C4-2B (cell line): ENCODE data around the gene C14orf132.

Experiments used
- H3K27ac ChIP-seq: fragments of 450-650 bp; 2 replicates; pipeline ENCODE4 v1.5.1; 2017
- CTCF ChIP-seq: fragments of 450-650 bp; conservative IDR thresholded peaks from 2 replicates; pipeline ENCODE4 v1.5.1; 2017; ENCODE audit warnings: mild to moderate bottlenecking
- ZFX ChIP-seq: fragments of 450-650 bp; IDR thresholded peaks from 2 replicates; pipeline ENCODE4 v1.6.1; 2017

The C14orf132 gene

GRCh38 chr14:96056509-96057422 lies 17.6 kb downstream of the C14orf132 start:
- TF ChIP-seq CTCF (peak; percentile 58), ZFX (no peak)
- H3K27ac ChIP-seq: no peak overlapping the region

- TF ChIP-seq ZFX: no peak
- TF ChIP-seq CTCF: no peak
- no peak overlapping the region for H3K27ac ChIP-seq
These were observed 18.6 kb downstream of the C14orf132 start for GRCh38 chr14:96057738-96058137.

- H3K27ac ChIP-seq: no peak overlapping the region
- TF ChIP-seq CTCF (no peak), ZFX (no peak)
These were observed 19.5 kb downstream of the C14orf132 start for GRCh38 chr14:96058576-96059200.

GRCh38 chr14:96059519-96060135 lies 20.5 kb downstream of the C14orf132 start:
- no peak overlapping the region for H3K27ac ChIP-seq
- TF ChIP-seq CTCF (no peak), ZFX (no peak)

GRCh38 chr14:96060186-96060933 lies 21.2 kb downstream of the C14orf132 start:
- no peak overlapping the region for H3K27ac ChIP-seq
- TF ChIP-seq ZFX (no peak), CTCF (no peak)

GRCh38 chr14:96062010-96062409 lies 22.8 kb downstream of the C14orf132 start:
- no peak for TF ChIP-seq CTCF
- peak overlapping the region; percentile 74 for H3K27ac ChIP-seq
